ENCODE data around the gene SMC5.

SMC5 gene

DNA sequence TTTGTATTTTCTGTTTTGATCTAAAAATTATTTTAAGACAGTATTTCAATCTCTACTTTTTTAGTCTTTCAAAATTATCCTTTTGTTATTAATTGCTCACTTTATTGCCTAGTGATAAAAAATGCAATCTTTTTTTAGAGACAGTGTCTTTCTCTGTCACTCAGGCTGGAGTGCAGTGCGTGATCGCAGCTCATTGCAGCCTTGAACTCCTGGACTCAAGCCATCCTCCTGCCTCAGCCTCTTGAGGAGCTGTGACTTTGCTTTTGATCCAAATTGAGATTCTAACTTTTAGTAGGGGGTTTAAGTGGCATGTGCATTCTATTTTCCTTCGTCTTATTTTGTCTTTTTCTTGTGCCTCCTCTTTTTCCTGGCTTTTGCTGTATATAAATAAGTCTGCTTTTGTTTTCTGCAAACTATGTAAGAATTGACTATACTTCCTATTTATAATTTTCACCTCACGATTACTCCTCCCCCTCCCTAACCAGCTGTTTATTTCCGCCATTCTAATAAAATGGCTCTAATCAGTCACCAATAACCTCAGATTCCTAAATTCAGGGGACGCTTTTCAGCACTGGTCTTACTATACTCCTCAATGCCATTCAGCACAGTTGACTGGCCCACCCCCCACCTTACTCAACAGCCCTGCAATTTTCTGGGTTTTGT lies 123.4 kb downstream of the SMC5 start:
- DNase-seq (ENCODE audit: low read depth) = no peak
- no peak overlapping the region for H3K4me3 ChIP-seq (ENCODE audit: low read length)
- TF ChIP-seq, protein P1, sequence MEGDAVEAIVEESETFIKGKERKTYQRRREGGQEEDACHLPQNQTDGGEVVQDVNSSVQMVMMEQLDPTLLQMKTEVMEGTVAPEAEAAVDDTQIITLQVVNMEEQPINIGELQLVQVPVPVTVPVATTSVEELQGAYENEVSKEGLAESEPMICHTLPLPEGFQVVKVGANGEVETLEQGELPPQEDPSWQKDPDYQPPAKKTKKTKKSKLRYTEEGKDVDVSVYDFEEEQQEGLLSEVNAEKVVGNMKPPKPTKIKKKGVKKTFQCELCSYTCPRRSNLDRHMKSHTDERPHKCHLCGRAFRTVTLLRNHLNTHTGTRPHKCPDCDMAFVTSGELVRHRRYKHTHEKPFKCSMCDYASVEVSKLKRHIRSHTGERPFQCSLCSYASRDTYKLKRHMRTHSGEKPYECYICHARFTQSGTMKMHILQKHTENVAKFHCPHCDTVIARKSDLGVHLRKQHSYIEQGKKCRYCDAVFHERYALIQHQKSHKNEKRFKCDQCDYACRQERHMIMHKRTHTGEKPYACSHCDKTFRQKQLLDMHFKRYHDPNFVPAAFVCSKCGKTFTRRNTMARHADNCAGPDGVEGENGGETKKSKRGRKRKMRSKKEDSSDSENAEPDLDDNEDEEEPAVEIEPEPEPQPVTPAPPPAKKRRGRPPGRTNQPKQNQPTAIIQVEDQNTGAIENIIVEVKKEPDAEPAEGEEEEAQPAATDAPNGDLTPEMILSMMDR (conservative IDR thresholded peaks at IDR 0.05; ENCODE audit: low read depth, low read length) = no peak

DNA sequence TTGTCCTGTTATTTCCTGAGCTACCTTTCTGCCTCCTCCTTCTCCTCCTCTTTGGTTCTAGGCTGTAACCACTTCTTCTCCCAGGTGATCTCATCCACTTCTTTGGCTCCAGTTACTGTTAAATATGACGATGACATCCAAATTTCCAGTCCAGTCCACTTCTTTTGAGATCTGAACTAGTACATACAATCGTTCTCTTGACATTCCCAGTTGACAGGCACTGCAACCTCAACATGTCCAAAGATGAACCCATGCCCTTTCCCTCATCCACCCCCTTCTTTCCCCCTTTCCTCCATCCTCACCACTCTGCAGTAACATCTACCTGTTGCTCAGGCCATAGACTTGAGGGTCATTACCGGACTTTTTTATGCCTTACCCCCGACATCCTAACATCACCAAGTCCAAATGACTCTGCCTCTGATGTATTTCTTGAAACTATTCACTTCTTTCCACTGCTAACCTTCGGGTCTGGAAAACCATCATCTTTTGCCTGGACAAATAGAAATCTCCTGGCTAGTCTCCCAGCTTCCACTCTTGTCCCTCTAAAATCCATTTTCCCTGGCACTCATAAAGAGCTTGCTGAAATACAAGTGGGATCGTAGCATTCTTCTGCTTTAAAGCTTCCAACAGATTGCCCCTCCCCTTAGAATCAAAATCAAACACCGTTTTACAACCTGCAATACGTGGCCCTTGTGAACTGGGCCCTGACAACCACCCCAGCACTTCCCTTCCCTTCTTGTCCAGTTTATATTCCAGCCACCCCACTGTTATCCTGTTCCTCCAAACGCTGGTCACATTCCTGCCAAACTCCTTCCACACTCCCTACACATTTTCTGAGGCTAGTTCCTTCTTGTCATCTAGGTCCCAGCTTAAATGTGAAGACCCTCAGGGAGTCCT lies 124.2 kb downstream of the SMC5 start:
- H3K4me3 ChIP-seq (ENCODE audit: low read length) = no peak overlapping the region

DNA sequence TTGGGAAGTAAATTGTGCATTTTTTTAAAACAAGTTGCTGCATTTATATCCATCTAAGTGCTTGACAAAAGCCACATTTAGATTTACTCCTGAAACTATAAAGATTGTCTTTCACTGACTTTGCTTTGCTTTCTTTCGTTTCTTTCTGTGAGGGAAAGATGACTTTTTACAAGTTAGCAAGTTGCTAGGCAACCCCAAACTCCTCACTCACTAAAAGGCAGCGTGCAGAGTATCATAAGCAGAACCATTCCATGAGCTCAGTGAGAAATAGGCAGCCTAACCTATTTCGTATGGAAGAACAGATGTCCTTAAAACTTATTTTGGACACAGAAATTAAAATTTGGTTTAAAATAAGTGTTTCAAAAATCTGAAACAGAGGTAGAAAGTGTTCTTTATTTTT lies 126.6 kb downstream of the SMC5 start:
- DNase-seq (ENCODE audit: low read depth) = no peak
- TF ChIP-seq, protein P1 (conservative IDR thresholded peaks at IDR 0.05; ENCODE audit: low read depth, low read length) = no peak
- no peak overlapping the region for H3K4me3 ChIP-seq (ENCODE audit: low read length)

More for the DNA sequence above, 124.2 kb downstream of the SMC5 start:
- TF ChIP-seq, protein P1 (conservative IDR thresholded peaks at IDR 0.05; ENCODE audit: low read depth, low read length) = no peak
- DNase-seq (ENCODE audit: low read depth) = no peak

DNA sequence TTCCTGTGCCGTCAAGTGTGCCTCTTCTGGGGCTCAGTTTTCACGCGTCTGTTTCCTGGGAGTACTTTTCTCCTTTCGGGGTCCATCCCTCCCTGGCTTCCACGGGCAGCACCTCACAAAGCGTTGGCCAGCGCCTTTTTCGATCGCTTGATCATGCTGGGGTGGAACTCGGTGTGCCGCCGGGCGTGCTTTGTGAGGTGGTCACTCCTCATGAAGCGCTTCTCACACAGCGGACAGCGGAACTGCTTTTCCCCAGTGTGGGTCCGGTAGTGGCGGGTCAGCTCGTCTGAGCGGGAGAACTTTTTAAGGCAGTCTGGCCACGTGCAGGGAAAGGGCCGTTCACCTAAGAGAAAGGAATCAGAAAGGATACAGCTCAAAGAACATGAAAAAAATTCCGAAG lies 128.9 kb downstream of the SMC5 start:
- TF ChIP-seq, protein P1 (conservative IDR thresholded peaks at IDR 0.05; ENCODE audit: low read depth, low read length) = no peak
- H3K4me3 ChIP-seq (ENCODE audit: low read length) = no peak overlapping the region
- no peak for DNase-seq (ENCODE audit: low read depth)

DNA sequence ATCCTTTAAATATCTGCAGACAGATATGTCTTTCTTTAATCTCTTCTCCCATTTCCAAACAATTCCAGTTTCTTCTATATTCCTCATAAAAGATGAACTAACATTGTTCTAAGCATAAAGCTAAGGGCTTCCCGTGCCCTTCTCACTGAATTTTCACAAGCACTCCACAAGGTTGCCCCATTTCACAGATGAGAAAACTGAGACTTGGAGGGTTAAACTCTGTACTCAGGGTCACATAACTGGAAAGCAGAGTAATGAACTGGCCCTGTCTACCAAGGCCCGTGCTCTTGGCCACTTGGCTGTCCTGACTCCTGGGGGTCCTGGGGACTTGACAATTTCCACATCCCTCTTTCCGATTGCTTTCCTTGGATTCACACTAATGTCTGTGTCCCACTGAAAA lies 130.4 kb downstream of the SMC5 start:
- no peak overlapping the region for H3K4me3 ChIP-seq (ENCODE audit: low read length)
- TF ChIP-seq, protein P1 (conservative IDR thresholded peaks at IDR 0.05; ENCODE audit: low read depth, low read length) = no peak
- DNase-seq (ENCODE audit: low read depth) = no peak

DNA sequence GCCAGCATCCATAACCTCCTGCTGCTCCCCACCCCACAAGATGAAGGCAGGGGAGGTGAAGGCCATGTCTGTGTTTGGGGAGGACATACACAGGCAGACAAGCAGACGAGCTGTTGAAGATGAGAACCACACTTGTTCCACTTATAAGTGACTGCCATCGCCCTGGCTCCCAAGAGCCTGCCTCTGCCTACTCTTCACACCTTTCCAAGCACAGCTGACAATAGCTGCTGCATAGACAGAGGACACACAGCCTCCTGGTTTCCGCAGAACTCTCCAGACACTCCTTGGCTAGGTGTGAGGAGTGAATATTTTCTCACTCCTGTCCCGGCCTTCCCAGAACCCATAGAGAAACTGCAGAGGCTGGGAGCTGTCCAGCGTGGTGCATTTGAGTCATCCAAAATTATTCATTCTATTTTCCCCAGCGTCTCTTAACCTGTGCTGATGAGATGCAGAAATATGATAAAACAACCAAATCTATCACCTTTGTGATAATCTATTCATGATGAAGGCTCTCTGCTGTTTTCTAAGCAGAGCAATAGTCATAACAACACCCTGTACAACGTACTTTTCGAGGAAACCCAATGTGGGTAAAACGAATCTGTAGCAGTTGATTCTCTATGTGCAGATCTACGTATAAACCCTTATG lies 131.0 kb downstream of the SMC5 start:
- no peak for DNase-seq (ENCODE audit: low read depth)
- TF ChIP-seq, protein P1 (conservative IDR thresholded peaks at IDR 0.05; ENCODE audit: low read depth, low read length) = no peak
- H3K4me3 ChIP-seq (ENCODE audit: low read length) = no peak overlapping the region

Measured in retinal pigment epithelial cell (primary cell).